ENCODE data around the gene CRYM.

The CRYM gene

GRCh38 chr16:21242756-21243155 lies 35.3 kb downstream of the CRYM start:
- ATAC-seq = no peak
- no peak overlapping the region for H3K4me3 Mint-ChIP-seq
- no peak overlapping the region for H3K27ac Mint-ChIP-seq
- H3K4me1 Mint-ChIP-seq = no peaks in the 10 kb centered on the region
- no peak for DNase-seq
- H3K9me3 Mint-ChIP-seq = no peaks in the 10 kb centered on the region
- no peaks in the 10 kb centered on the region for H3K36me3 Mint-ChIP-seq (ENCODE audit: low read depth)
- peaks cover 14% of the 10 kb centered on the region for H3K27me3 Mint-ChIP-seq

- Mint-ChIP-seq H3K36me3 (ENCODE audit: low read depth) (no peaks in the 10 kb centered on the region), H3K27ac (no peak overlapping the region), H3K9me3 (no peaks in the 10 kb centered on the region), H3K4me1 (no peaks in the 10 kb centered on the region), H3K27me3 (peaks cover 11% of the 10 kb centered on the region), H3K4me3 (no peak overlapping the region)
- DNase-seq = no peak
- ATAC-seq = no peak
Measured at GRCh38 chr16:21239646-21240045, 38.4 kb downstream of the CRYM start.

GRCh38 chr16:21236831-21237230 lies 41.3 kb downstream of the CRYM start:
- peaks cover 21% of the 10 kb centered on the region for H3K27me3 Mint-ChIP-seq
- no peaks in the 10 kb centered on the region for H3K36me3 Mint-ChIP-seq (ENCODE audit: low read depth)
- DNase-seq (no peak), ATAC-seq (no peak)
- H3K27ac Mint-ChIP-seq = no peak overlapping the region
- no peak overlapping the region for H3K4me3 Mint-ChIP-seq
- no peaks in the 10 kb centered on the region for H3K4me1 Mint-ChIP-seq
- H3K9me3 Mint-ChIP-seq = no peaks in the 10 kb centered on the region

GRCh38 chr16:21235199-21235585 lies 42.9 kb downstream of the CRYM start:
- Mint-ChIP-seq H3K27ac (no peak overlapping the region), H3K36me3 (ENCODE audit: low read depth) (no peaks in the 10 kb centered on the region), H3K4me3 (no peak overlapping the region), H3K27me3 (peaks cover 34% of the 10 kb centered on the region), H3K9me3 (no peaks in the 10 kb centered on the region), H3K4me1 (no peaks in the 10 kb centered on the region)
- ATAC-seq (no peak), DNase-seq (no peak)

GRCh38 chr16:21233521-21234150 lies 44.5 kb downstream of the CRYM start, which contains the start of gene ANKS4B:
TSS of gene ANKS4B (plus strand) at chr16:21233699. CDS start at chr16:21233738, 39 bp downstream.
- Mint-ChIP-seq H3K9me3 (no peaks in the 10 kb centered on the region), H3K4me1 (no peaks in the 10 kb centered on the region), H3K36me3 (ENCODE audit: low read depth) (no peaks in the 10 kb centered on the region), H3K27me3 (peaks cover 44% of the 10 kb centered on the region), H3K4me3 (no peak within 1 kb of the TSS), H3K27ac (no peak within 1 kb of the TSS)
- DNase-seq (no peak), ATAC-seq (no peak)

GRCh38 chr16:21233045-21233520 lies 45.0 kb downstream of the CRYM start:
- Mint-ChIP-seq H3K4me1 (no peaks in the 10 kb centered on the region), H3K9me3 (no peaks in the 10 kb centered on the region), H3K27me3 (peaks cover 48% of the 10 kb centered on the region), H3K36me3 (ENCODE audit: low read depth) (no peaks in the 10 kb centered on the region), H3K4me3 (no peak overlapping the region), H3K27ac (no peak overlapping the region)
- ATAC-seq (no peak), DNase-seq (no peak)

- Mint-ChIP-seq H3K36me3 (ENCODE audit: low read depth) (no peaks in the 10 kb centered on the region), H3K27me3 (peaks cover 50% of the 10 kb centered on the region), H3K27ac (no peak overlapping the region), H3K4me3 (no peak overlapping the region), H3K4me1 (peaks cover 4% of the 10 kb centered on the region), H3K9me3 (no peaks in the 10 kb centered on the region)
- DNase-seq (no peak), ATAC-seq (no peak)
Measured at GRCh38 chr16:21228361-21228872, 49.7 kb downstream of the CRYM start.

GRCh38 chr16:21227866-21228265 lies 50.2 kb downstream of the CRYM start:
- ATAC-seq = no peak
- no peak overlapping the region for H3K4me3 Mint-ChIP-seq
- H3K27ac Mint-ChIP-seq = no peak overlapping the region
- peaks cover 4% of the 10 kb centered on the region for H3K4me1 Mint-ChIP-seq
- no peaks in the 10 kb centered on the region for H3K9me3 Mint-ChIP-seq
- peaks cover 48% of the 10 kb centered on the region for H3K27me3 Mint-ChIP-seq
- H3K36me3 Mint-ChIP-seq (ENCODE audit: low read depth) = no peaks in the 10 kb centered on the region
- DNase-seq = no peak

- H3K4me1 Mint-ChIP-seq = peaks cover 4% of the 10 kb centered on the region
- H3K27me3 Mint-ChIP-seq = peaks cover 51% of the 10 kb centered on the region
- no peak for ATAC-seq
- H3K27ac Mint-ChIP-seq = no peak overlapping the region
- DNase-seq = no peak
- H3K36me3 Mint-ChIP-seq (ENCODE audit: low read depth) = no peaks in the 10 kb centered on the region
- H3K9me3 Mint-ChIP-seq = no peaks in the 10 kb centered on the region
- no peak overlapping the region for H3K4me3 Mint-ChIP-seq
Measured at GRCh38 chr16:21226749-21227148, 51.3 kb downstream of the CRYM start.

GRCh38 chr16:21224800-21225199 lies 53.3 kb downstream of the CRYM start:
- Mint-ChIP-seq H3K4me3 (no peak overlapping the region), H3K27ac (no peak overlapping the region), H3K9me3 (no peaks in the 10 kb centered on the region), H3K4me1 (peaks cover 4% of the 10 kb centered on the region), H3K36me3 (ENCODE audit: low read depth) (no peaks in the 10 kb centered on the region), H3K27me3 (peaks cover 47% of the 10 kb centered on the region)
- ATAC-seq = no peak
- DNase-seq = no peak

GRCh38 chr16:21223787-21224186 lies 54.3 kb downstream of the CRYM start:
- ATAC-seq = no peak
- Mint-ChIP-seq H3K27me3 (peaks cover 43% of the 10 kb centered on the region), H3K27ac (no peak overlapping the region), H3K9me3 (no peaks in the 10 kb centered on the region), H3K4me3 (no peak overlapping the region), H3K36me3 (ENCODE audit: low read depth) (no peaks in the 10 kb centered on the region), H3K4me1 (peaks cover 4% of the 10 kb centered on the region)
- no peak for DNase-seq

- Mint-ChIP-seq H3K27me3 (peaks cover 34% of the 10 kb centered on the region), H3K27ac (no peak overlapping the region), H3K36me3 (ENCODE audit: low read depth) (no peaks in the 10 kb centered on the region), H3K4me3 (no peak overlapping the region), H3K9me3 (no peaks in the 10 kb centered on the region), H3K4me1 (peaks cover 4% of the 10 kb centered on the region)
- ATAC-seq (no peak), DNase-seq (no peak)
Measured at GRCh38 chr16:21222495-21223337, 55.4 kb downstream of the CRYM start.

- no peak for ATAC-seq
- H3K27ac Mint-ChIP-seq = no peak overlapping the region
- H3K27me3 Mint-ChIP-seq = peaks cover 31% of the 10 kb centered on the region
- H3K4me1 Mint-ChIP-seq = no peaks in the 10 kb centered on the region
- no peaks in the 10 kb centered on the region for H3K9me3 Mint-ChIP-seq
- no peak overlapping the region for H3K4me3 Mint-ChIP-seq
- no peaks in the 10 kb centered on the region for H3K36me3 Mint-ChIP-seq (ENCODE audit: low read depth)
- no peak for DNase-seq
Measured at GRCh38 chr16:21219551-21219950, 58.5 kb downstream of the CRYM start.

- Mint-ChIP-seq H3K36me3 (ENCODE audit: low read depth) (no peaks in the 10 kb centered on the region), H3K27me3 (peaks cover 24% of the 10 kb centered on the region), H3K27ac (no peak overlapping the region), H3K4me1 (no peaks in the 10 kb centered on the region), H3K9me3 (no peaks in the 10 kb centered on the region), H3K4me3 (no peak overlapping the region)
- DNase-seq = no peak
- ATAC-seq = no peak
Measured at GRCh38 chr16:21218153-21218552, 59.9 kb downstream of the CRYM start.

GRCh38 chr16:21217121-21217520 lies 61.0 kb downstream of the CRYM start:
- no peaks in the 10 kb centered on the region for H3K4me1 Mint-ChIP-seq
- no peak for ATAC-seq
- no peaks in the 10 kb centered on the region for H3K36me3 Mint-ChIP-seq (ENCODE audit: low read depth)
- no peak overlapping the region for H3K27ac Mint-ChIP-seq
- H3K27me3 Mint-ChIP-seq = peaks cover 17% of the 10 kb centered on the region
- no peak overlapping the region for H3K4me3 Mint-ChIP-seq
- H3K9me3 Mint-ChIP-seq = no peaks in the 10 kb centered on the region
- no peak for DNase-seq

Data from activated naive CD8-positive, alpha-beta T cell treated with anti-CD3 and anti-CD28 coated beads, Interleukin-2, amount 50 U/mL, for 24 hours (primary cell).